ENCODE measurements around the gene TMED9. TPM values are rescaled to one million over a fixed set of nuclear protein-coding genes. Genes with fewer than 3 reads are reported as not detected.

TMED9 gene
- total RNA-seq, 4 donors from 2014 or later: 83.3 to 97.1 (median 95.8) TPM

GRCh38 chr5:177599731-177600507 is 7.9 kb downstream of the TMED9 start, which contains the start of gene B4GALT7:
B4GALT7 (plus strand) TSS chr5:177600132; CDS start chr5:177600211, 79 bp downstream.
- TF ChIP-seq POLR2A (IDR thresholded peaks at IDR 0.05) (peak; percentile 63 to 83), EP300 (IDR thresholded peaks at IDR 0.05) (peak in 1 of 2 donors; percentile 59), CTCF (IDR thresholded peaks at IDR 0.05) (no peak)
- no peaks in the 10 kb centered on the region for H3K9me3 ChIP-seq
- H3K27ac ChIP-seq: peak within 1 kb of the TSS; percentile 59 to 92 (median 87)
- no peaks in the 10 kb centered on the region for H3K27me3 ChIP-seq
- H3K4me3 ChIP-seq: peak within 1 kb of the TSS; percentile 64 to 96 (median 94)
- DNase-seq (ENCODE audit: low spot score in 2 of 2): peak; percentile 61 to 64
- peaks cover 0 to 24% (median 12%) of the 10 kb centered on the region in 4 donors for H3K4me1 ChIP-seq
- peaks cover 0 to 38% (median 8%) of the 10 kb centered on the region in 3 donors for H3K36me3 ChIP-seq
- WGBS, 2 donors: 0% methylated on average over 12 to 48 of the region's 86 CpGs

- 4 to 5% methylated on average over 16 of the region's 16 CpGs for WGBS, 2 donors
These were observed 8.6 kb downstream of the TMED9 start for GRCh38 chr5:177600508-177601018.

GRCh38 chr5:177601126-177601525 is 9.1 kb downstream of the TMED9 start:
- DNase-seq (ENCODE audit: low spot score in 2 of 2): no peak
- 90 to 92% methylated on average over 11 of the region's 11 CpGs for WGBS, 2 donors
- no peaks in the 10 kb centered on the region for H3K9me3 ChIP-seq

More at GRCh38 chr5:177600508-177601018, 8.6 kb downstream of the TMED9 start:
- H3K9me3 ChIP-seq: no peaks in the 10 kb centered on the region
- H3K27ac ChIP-seq: peak overlapping the region in 3 of 4 donors; percentile 86 to 92 (median 87)
- H3K4me3 ChIP-seq: peak overlapping the region; percentile 64 to 96 (median 94)
- H3K36me3 ChIP-seq: peaks cover 0 to 38% (median 2%) of the 10 kb centered on the region in 3 donors
- H3K27me3 ChIP-seq: no peaks in the 10 kb centered on the region
- peaks cover 0 to 24% (median 12%) of the 10 kb centered on the region in 4 donors for H3K4me1 ChIP-seq
- DNase-seq (ENCODE audit: low spot score in 2 of 2): no peak
- TF ChIP-seq EP300 (IDR thresholded peaks at IDR 0.05) (no peak), POLR2A (IDR thresholded peaks at IDR 0.05) (no peak), CTCF (IDR thresholded peaks at IDR 0.05) (no peak)

GRCh38 chr5:177601577-177602457 is 9.8 kb downstream of the TMED9 start:
- no peak overlapping the region for H3K4me3 ChIP-seq
- no peak for DNase-seq (ENCODE audit: low spot score in 2 of 2)
- WGBS, 2 donors: 84 to 88% methylated on average over 13 of the region's 13 CpGs
- H3K4me1 ChIP-seq: peaks cover 0 to 24% (median 12%) of the 10 kb centered on the region in 4 donors
- no peaks in the 10 kb centered on the region for H3K27me3 ChIP-seq
- TF ChIP-seq POLR2A (IDR thresholded peaks at IDR 0.05): no peak
- no peak for TF ChIP-seq EP300 (IDR thresholded peaks at IDR 0.05)
- no peak for TF ChIP-seq CTCF (IDR thresholded peaks at IDR 0.05)
- no peaks in the 10 kb centered on the region for H3K9me3 ChIP-seq
- H3K27ac ChIP-seq: no peak overlapping the region
- H3K36me3 ChIP-seq: peaks cover 0 to 32% (median 0%) of the 10 kb centered on the region in 3 donors

More at GRCh38 chr5:177601126-177601525, 9.1 kb downstream of the TMED9 start:
- Histone ChIP-seq H3K27ac (no peak overlapping the region), H3K4me3 (peak overlapping the region in 2 of 4 donors; percentile 95 to 96), H3K4me1 (peaks cover 0 to 24% (median 12%) of the 10 kb centered on the region in 4 donors), H3K36me3 (peaks cover 0 to 37% (median 0%) of the 10 kb centered on the region in 3 donors), H3K27me3 (no peaks in the 10 kb centered on the region)
- no peak for TF ChIP-seq CTCF (IDR thresholded peaks at IDR 0.05)
- TF ChIP-seq EP300 (IDR thresholded peaks at IDR 0.05): no peak
- no peak for TF ChIP-seq POLR2A (IDR thresholded peaks at IDR 0.05)

Measured in tibial nerve (tissue), 4 donors.